IMR-90 (cell line): ENCODE results near the gene ABCB9. TPM values are rescaled to one million over a fixed set of nuclear protein-coding genes. Genes with fewer than 3 reads are reported as not detected.

Experiments used
- ATAC-seq: fragments of 200-7000 bp; cut with Tn5 transposase; 2 replicates; pipeline ENCODE4 v1.9.1; 2020; ENCODE audit warnings: low read depth, mild to moderate bottlenecking, moderate library complexity
- BruUV-seq: library from RNA; stranded (reverse); fragments of 400-500 nt; replicated peaks from 2 replicates; lab custom pipeline; 2021; lab: Mats Ljungman, UMichigan
- CTCF ChIA-PET: fragments of 300-600 bp; formaldehyde crosslinking; extraction: SDS; loops from one replicate; lab custom pipeline; 2021; ENCODE audit warnings: antibody characterized with exemption; lab: Yijun Ruan, JAX
- POLR2A ChIA-PET: fragments of 300-600 bp; sonication (Branson Sonifier 250); formaldehyde crosslinking; loops from one replicate; lab custom pipeline; 2022; ENCODE audit warnings: antibody characterized with exemption; ENCODE audit not compliant: unreplicated experiment; lab: Charles Lee
- DNase-seq: peaks from one replicate; pipeline ENCODE4 v3.0.0; 2013
- H2AFZ ChIP-seq: replicated peaks from 2 replicates; pipeline ENCODE3; 2013; ENCODE audit warnings: low read length, mild to moderate bottlenecking; ENCODE audit not compliant: poor library complexity
- H2AK5ac ChIP-seq: 2 replicates; pipeline ENCODE4 v1.6.1; 2013; ENCODE audit warnings: low read depth, low read length, inconsistent platforms
- H2AK9ac ChIP-seq: replicated peaks from 2 replicates; pipeline ENCODE3; 2013; ENCODE audit warnings: mild to moderate bottlenecking, low read depth, low read length, moderate library complexity; ENCODE audit not compliant: poor library complexity
- H2BK120ac ChIP-seq: 2 replicates; pipeline ENCODE4 v1.6.1; 2013; ENCODE audit warnings: low read depth, low read length, inconsistent platforms
- H2BK15ac ChIP-seq: 3 replicates; pipeline ENCODE4 v1.6.1; 2013; ENCODE audit warnings: low read depth, low read length, inconsistent platforms
- H2BK20ac ChIP-seq: 2 replicates; pipeline ENCODE4 v1.6.1; 2013; ENCODE audit warnings: low read depth, mild to moderate bottlenecking, inconsistent platforms, low read length, moderate library complexity
- H2BK5ac ChIP-seq: 2 replicates; pipeline ENCODE4 v1.6.1; 2013; ENCODE audit warnings: mild to moderate bottlenecking, low read depth, low read length, inconsistent platforms; ENCODE audit not compliant: poor library complexity, severe bottlenecking
- H3K14ac ChIP-seq: replicated peaks from 2 replicates; pipeline ENCODE4 v1.6.1; 2013; ENCODE audit warnings: low read depth, low read length, inconsistent platforms
- H3K18ac ChIP-seq: 2 replicates; pipeline ENCODE4 v1.6.1; 2013; ENCODE audit warnings: low read depth, low read length, control low read depth
- H3K23ac ChIP-seq: 2 replicates; pipeline ENCODE4 v1.6.1; 2013; ENCODE audit warnings: low read depth, low read length, inconsistent platforms
- H3K27ac ChIP-seq: 2 replicates; pipeline ENCODE4 v1.5.1; 2013; ENCODE audit warnings: mild to moderate bottlenecking, control low read depth, low read length; ENCODE audit not compliant: insufficient read depth
- H3K27me3 ChIP-seq: 2 replicates; pipeline ENCODE4 v1.6.1; 2013; ENCODE audit warnings: low read length; ENCODE audit not compliant: control insufficient read depth, insufficient read depth
- H3K36me3 ChIP-seq: 2 replicates; pipeline ENCODE4 v1.6.1; 2013; ENCODE audit warnings: low read length, mixed read lengths; ENCODE audit not compliant: control insufficient read depth, insufficient read depth
- H3K4ac ChIP-seq: 2 replicates; pipeline ENCODE4 v1.6.1; 2013; ENCODE audit warnings: low read depth, low read length, inconsistent platforms
- H3K4me1 ChIP-seq: 2 replicates; pipeline ENCODE4 v1.6.1; 2013; ENCODE audit warnings: low read length, mixed read lengths; ENCODE audit not compliant: control insufficient read depth, insufficient read depth
- H3K4me2 ChIP-seq: 2 replicates; pipeline ENCODE4 v1.6.1; 2013; ENCODE audit warnings: low read depth, mild to moderate bottlenecking, control low read depth, low read length, moderate library complexity
- H3K4me3 ChIP-seq: 2 replicates; pipeline ENCODE4 v1.5.1; 2013; ENCODE audit warnings: low read depth, mild to moderate bottlenecking, control low read depth, low read length, moderate library complexity; ENCODE audit not compliant: insufficient read depth
- H3K56ac ChIP-seq: 2 replicates; pipeline ENCODE4 v1.6.1; 2013; ENCODE audit warnings: low read length, inconsistent platforms; ENCODE audit not compliant: insufficient read depth; ENCODE audit errors: extremely low read depth
- H3K79me1 ChIP-seq, 2 experiments: 2 replicates each; pipeline ENCODE4 v1.6.1; 2013; ENCODE audit warnings: low read length in 2 of 2, inconsistent platforms in 1 of 2, low read depth in 1 of 2
- H3K9ac ChIP-seq: 2 replicates; pipeline ENCODE4 v1.6.1; 2013; ENCODE audit warnings: low read depth, low read length, control low read depth
- H3K9me1 ChIP-seq: 2 replicates; pipeline ENCODE4 v1.6.1; 2013; ENCODE audit warnings: low read length, inconsistent platforms; ENCODE audit not compliant: insufficient read depth
- H3K9me3 ChIP-seq: 2 replicates; pipeline ENCODE4 v1.6.1; 2013; ENCODE audit warnings: low read length; ENCODE audit not compliant: control insufficient read depth, insufficient read depth
- H4K20me1 ChIP-seq: 2 replicates; pipeline ENCODE4 v1.6.1; 2013; ENCODE audit warnings: low read length, inconsistent platforms; ENCODE audit not compliant: insufficient read depth
- H4K5ac ChIP-seq: 2 replicates; pipeline ENCODE4 v1.6.1; 2013; ENCODE audit warnings: mild to moderate bottlenecking, low read depth, low read length, control low read depth
- H4K8ac ChIP-seq, 2 experiments: 2 replicates each; pipeline ENCODE4 v1.6.1; 2013; ENCODE audit warnings: low read depth in 2 of 2, low read length in 2 of 2, control low read depth in 1 of 2, inconsistent platforms in 1 of 2
- H4K91ac ChIP-seq: 2 replicates; pipeline ENCODE4 v1.6.1; 2013; ENCODE audit warnings: low read depth, low read length, inconsistent platforms; ENCODE audit not compliant: insufficient read depth
- BHLHE40 ChIP-seq: fragments of 150-350 bp; IDR thresholded peaks from 2 replicates; pipeline ENCODE4 v1.6.1; 2016; ENCODE audit warnings: mild to moderate bottlenecking, low read depth, low read length
- CEBPB ChIP-seq: IDR thresholded peaks from 2 replicates; pipeline ENCODE4 v1.6.1; 2012; ENCODE audit warnings: low read depth, low read length, improper control_type of control experiment
- CHD1 ChIP-seq: IDR thresholded peaks from 2 replicates; pipeline ENCODE4 v1.6.1; 2012; ENCODE audit warnings: low read depth, low read length, improper control_type of control experiment
- MAZ ChIP-seq: IDR thresholded peaks from 2 replicates; pipeline ENCODE4 v1.6.1; 2012; ENCODE audit warnings: low read depth, mild to moderate bottlenecking, low read length, improper control_type of control experiment, moderate library complexity, borderline replicate concordance
- MXI1 ChIP-seq: IDR thresholded peaks from 2 replicates; pipeline ENCODE4 v1.6.1; 2012; ENCODE audit warnings: low read depth, mild to moderate bottlenecking, low read length, moderate library complexity, borderline replicate concordance
- POLR2A ChIP-seq: IDR thresholded peaks from 2 replicates; pipeline ENCODE4 v1.6.1; 2012; ENCODE audit warnings: mild to moderate bottlenecking, low read depth, low read length
- RAD21 ChIP-seq: IDR thresholded peaks from 2 replicates; pipeline ENCODE4 v1.6.1; 2012; ENCODE audit warnings: low read length, improper control_type of control experiment
- SMC3 ChIP-seq: fragments of 150-350 bp; IDR thresholded peaks from 2 replicates; pipeline ENCODE4 v1.6.1; 2016; ENCODE audit warnings: low read depth, mild to moderate bottlenecking, antibody characterized with exemption, low read length, moderate library complexity
- WGBS, 2 experiments: methylation state at CpG; one replicate each; pipeline versions ENCODE4 v1.1.5 to v1.1.7; 2013; ENCODE audit warnings: missing lambda C conversion rate in 2 of 2; ENCODE audit not compliant: insufficient read length in 1 of 2; ENCODE audit errors: extremely low coverage in 2 of 2; 5-methylcytosine and 5-hydroxymethylcytosine counted together
- dilution Hi-C: fragments of 300-500 bp; cut with HindIII; formaldehyde crosslinking; loops from one replicate; pipeline ENCODE4 v1.14.3; 2018; ENCODE audit warnings: low sequenced_read_pairs; ENCODE audit not compliant: unreplicated experiment
- in situ Hi-C: fragments of 300-500 bp; cut with MboI; formaldehyde crosslinking; loops from 3 replicates; pipeline ENCODE4 v1.14.3; 2019; ENCODE audit warnings: low sequenced_read_pairs, inconsistent platforms, mixed read lengths
- intact Hi-C: fragments of 100-400 bp; cut with micrococcal nuclease; formaldehyde crosslinking; loops from 2 replicates; pipeline ENCODE4 v1.10.0; 2022
- polyA plus RNA-seq, 3 experiments: library from polyadenylated mRNA; depleted of rRNA; stranded (reverse); fragments of >200 nt; gene quantifications; 2 replicates each; pipeline ENCODE4 v1.2.3, GENCODE V29; 2012; ENCODE audit warnings: low replicate concordance in 1 of 3
- total RNA-seq: library from RNA; depleted of rRNA; stranded (reverse); fragments of >200 nt; gene quantifications from 2 replicates; pipeline ENCODE4 v1.2.3, GENCODE V29; 2012
- TF ChIP-seq, protein P1 (sequence below): fragments of 150-350 bp; IDR thresholded peaks from 2 replicates; pipeline ENCODE4 v1.6.1; 2017; ENCODE audit warnings: mild to moderate bottlenecking, antibody characterized with exemption, low read length, low read depth
- TF ChIP-seq, protein P2 (sequence below): fragments of 150-350 bp; IDR thresholded peaks from 2 replicates; pipeline ENCODE4 v1.6.1; 2016; ENCODE audit warnings: low read depth, mild to moderate bottlenecking, low read length, moderate library complexity, borderline replicate concordance

Gene ABCB9
- total and polyA plus RNA-seq, 2 of the 4 experiments (the other 2 are of a cell fraction): 5.6 to 8.3 TPM

DNA sequence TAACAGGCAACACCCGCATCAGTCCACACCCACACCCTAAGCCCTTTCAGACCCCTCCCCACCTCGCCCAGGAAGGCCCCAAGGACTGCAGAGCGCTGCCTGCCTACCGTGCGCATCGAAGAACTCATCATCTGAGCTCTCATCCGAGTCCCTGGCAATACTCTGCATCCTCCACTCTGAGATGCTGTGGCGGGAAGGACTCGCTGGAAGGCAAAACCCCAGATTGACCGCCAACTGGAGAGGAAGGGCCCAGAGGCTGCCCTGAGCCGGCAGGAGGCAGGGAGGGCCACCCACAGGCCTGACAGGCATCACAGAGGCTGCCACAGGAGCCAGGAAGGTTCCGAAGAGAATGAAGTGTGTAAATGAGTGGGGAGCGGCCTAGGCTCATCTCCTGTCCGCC lies 38.0 kb upstream of the ABCB9 start:
- H3K36me3 ChIP-seq: peaks cover 28% of the 10 kb centered on the region
- no peak overlapping the region for H3K14ac ChIP-seq
- H3K4me2 ChIP-seq: no peak overlapping the region
- intact Hi-C loops (no loop called here), dilution Hi-C loops (no loop called here), in situ Hi-C loops (no loop called here)
- CTCF ChIA-PET: no interaction called here
- H3K4me1 ChIP-seq: 0 out of 2 replicates have a peak, but pooled peaks cover 3% of the 10 kb centered on the region
- no peak overlapping the region for H3K56ac ChIP-seq
- no peaks in the 10 kb centered on the region for H3K9me3 ChIP-seq
- DNase-seq: no peak
- no peaks in the 10 kb centered on the region for H3K79me1 ChIP-seq
- no peak overlapping the region for H2AK9ac ChIP-seq
- H2BK5ac ChIP-seq: no peak overlapping the region
- BruUV-seq: no TSS peak
- H2BK15ac ChIP-seq: no peak overlapping the region
- H4K8ac ChIP-seq: no peak overlapping the region
- H3K27ac ChIP-seq: no peak overlapping the region
- no peak overlapping the region for H2BK120ac ChIP-seq
- H2BK20ac ChIP-seq: no peak overlapping the region
- H2AK5ac ChIP-seq: no peak overlapping the region
- no peaks in the 10 kb centered on the region for H3K27me3 ChIP-seq
- no peak overlapping the region for H4K91ac ChIP-seq
- H4K20me1 ChIP-seq: no peaks in the 10 kb centered on the region
- H3K4ac ChIP-seq: no peak overlapping the region
- H3K18ac ChIP-seq: no peak overlapping the region
- H3K9me1 ChIP-seq: peaks cover 10% of the 10 kb centered on the region; the same call in 1 of the 2 replicates
- POLR2A ChIA-PET: no interaction called here
- TF ChIP-seq SMC3: no peak
- TF ChIP-seq CEBPB: no peak
- no peak for TF ChIP-seq RAD21
- TF ChIP-seq POLR2A: no peak
- TF ChIP-seq BHLHE40: no peak
- no peak for TF ChIP-seq CHD1
- no peak for TF ChIP-seq MAZ
- no peak for TF ChIP-seq MXI1
- TF ChIP-seq, protein P1, sequence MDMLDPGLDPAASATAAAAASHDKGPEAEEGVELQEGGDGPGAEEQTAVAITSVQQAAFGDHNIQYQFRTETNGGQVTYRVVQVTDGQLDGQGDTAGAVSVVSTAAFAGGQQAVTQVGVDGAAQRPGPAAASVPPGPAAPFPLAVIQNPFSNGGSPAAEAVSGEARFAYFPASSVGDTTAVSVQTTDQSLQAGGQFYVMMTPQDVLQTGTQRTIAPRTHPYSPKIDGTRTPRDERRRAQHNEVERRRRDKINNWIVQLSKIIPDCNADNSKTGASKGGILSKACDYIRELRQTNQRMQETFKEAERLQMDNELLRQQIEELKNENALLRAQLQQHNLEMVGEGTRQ: no peak
- TF ChIP-seq, protein P2, sequence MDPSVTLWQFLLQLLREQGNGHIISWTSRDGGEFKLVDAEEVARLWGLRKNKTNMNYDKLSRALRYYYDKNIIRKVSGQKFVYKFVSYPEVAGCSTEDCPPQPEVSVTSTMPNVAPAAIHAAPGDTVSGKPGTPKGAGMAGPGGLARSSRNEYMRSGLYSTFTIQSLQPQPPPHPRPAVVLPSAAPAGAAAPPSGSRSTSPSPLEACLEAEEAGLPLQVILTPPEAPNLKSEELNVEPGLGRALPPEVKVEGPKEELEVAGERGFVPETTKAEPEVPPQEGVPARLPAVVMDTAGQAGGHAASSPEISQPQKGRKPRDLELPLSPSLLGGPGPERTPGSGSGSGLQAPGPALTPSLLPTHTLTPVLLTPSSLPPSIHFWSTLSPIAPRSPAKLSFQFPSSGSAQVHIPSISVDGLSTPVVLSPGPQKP: no peak
- no peak overlapping the region for H3K23ac ChIP-seq
- no peak for ATAC-seq
- no peak overlapping the region for H3K4me3 ChIP-seq
- no peak overlapping the region for H3K9ac ChIP-seq
- no peak overlapping the region for H2AFZ ChIP-seq
- no peak overlapping the region for H4K5ac ChIP-seq
- 93% methylated on average over 3 of the region's 14 CpGs; no CpG with 5 or more reads in 1 of the 2 experiments for WGBS, 2 experiments
